CD14-positive monocyte (primary cell): ENCODE data around the gene AP1S1. TPM values are rescaled to one million over a fixed set of nuclear protein-coding genes. Genes with fewer than 3 reads are reported as not detected.
"Not testable (repeated sequence)": the region's sequence is repeated elsewhere in the genome, so short reads cannot be mapped to it uniquely, and the experiment has no call there.

Experiments used
- DNase-seq, 3 donors: peaks; one replicate each; pipeline ENCODE4 v3.0.0-alpha.2; 2011 to 2022
- H2AFZ ChIP-seq: 2 replicates; pipeline ENCODE4 v1.6.0; 2012; ENCODE audit warnings: mild to moderate bottlenecking, low read depth, low read length, inconsistent platforms; ENCODE audit not compliant: insufficient read depth, poor library complexity, severe bottlenecking
- H3K27ac ChIP-seq, 2 donors: 1 replicate in 1 of 2; 2 replicates in 1 of 2; pipeline ENCODE4 v1.5.1; 2012 to 2013; ENCODE audit warnings: low read length in 2 of 2, control low read depth in 1 of 2, inconsistent platforms in 1 of 2, low read depth in 1 of 2, mild to moderate bottlenecking in 1 of 2
- H3K27me3 ChIP-seq, 2 donors: one replicate each; pipeline versions ENCODE4 v1.6.0 to v1.6.1; 2011 to 2013; ENCODE audit warnings: low read length in 2 of 2; ENCODE audit not compliant: control insufficient read depth in 2 of 2, insufficient read depth in 2 of 2
- H3K36me3 ChIP-seq, 2 donors: replicated peaks in 1 of 2; 1 replicate in 1 of 2; 2 replicates in 1 of 2; pipeline versions ENCODE4 v1.5.1 to v1.6.1; 2012 to 2013; ENCODE audit warnings: low read length in 2 of 2, control low read depth in 1 of 2, inconsistent platforms in 1 of 2, mild to moderate bottlenecking in 1 of 2; ENCODE audit not compliant: insufficient read depth in 2 of 2, control insufficient read depth in 1 of 2
- H3K4me1 ChIP-seq, 2 donors: 1 replicate in 1 of 2; 2 replicates in 1 of 2; pipeline versions ENCODE4 v1.5.1 to v1.6.1; 2012 to 2013; ENCODE audit warnings: low read length in 2 of 2, control low read depth in 1 of 2, inconsistent platforms in 1 of 2, mild to moderate bottlenecking in 1 of 2, moderate library complexity in 1 of 2; ENCODE audit not compliant: insufficient read depth in 2 of 2, control insufficient read depth in 1 of 2
- H3K4me2 ChIP-seq: replicated peaks from 2 replicates; pipeline ENCODE3; 2012; ENCODE audit warnings: low read length, moderate library complexity, mild to moderate bottlenecking; ENCODE audit not compliant: poor library complexity, severe bottlenecking; ENCODE audit errors: extremely low read depth
- H3K4me3 ChIP-seq, 3 experiments: fragments of 200-600 bp in 1 of 3; sonication (generic) in 1 of 3; replicated peaks in 1 of 3; 1 replicate in 2 of 3; 2 replicates in 1 of 3; pipeline ENCODE4 v1.5.1; 2011 to 2013; ENCODE audit warnings: low read length in 3 of 3, mild to moderate bottlenecking in 3 of 3, control low read depth in 2 of 3, low read depth in 2 of 3, inconsistent platforms in 1 of 3, moderate library complexity in 1 of 3
- H3K79me2 ChIP-seq: 2 replicates; pipeline ENCODE4 v1.6.0; 2012; ENCODE audit warnings: mild to moderate bottlenecking, control low read depth, inconsistent platforms, low read length, moderate library complexity; ENCODE audit not compliant: insufficient read depth
- H3K9ac ChIP-seq: 2 replicates; pipeline ENCODE4 v1.6.0; 2017; ENCODE audit warnings: low read length, mild to moderate bottlenecking; ENCODE audit not compliant: insufficient read depth, poor library complexity, severe bottlenecking
- H3K9me3 ChIP-seq, 2 donors: replicated peaks in 1 of 2; 1 replicate in 1 of 2; 2 replicates in 1 of 2; pipeline versions ENCODE4 v1.5.1 to v1.6.1; 2012 to 2013; ENCODE audit warnings: low read length in 2 of 2, control low read depth in 1 of 2; ENCODE audit not compliant: control insufficient read depth in 1 of 2, insufficient read depth in 1 of 2
- H4K20me1 ChIP-seq: 2 replicates; pipeline ENCODE4 v1.6.0; 2012; ENCODE audit warnings: mild to moderate bottlenecking, low read length, control low read depth, moderate library complexity; ENCODE audit not compliant: insufficient read depth
- H3K27ac Mint-ChIP-seq, 7 donors: one replicate each; pipeline ENCODE4 v1.8.0; 2020; ENCODE audit warnings: mild to moderate bottlenecking in 7 of 7, mixed read lengths in 7 of 7, moderate library complexity in 6 of 7, inconsistent platforms in 2 of 7
- H3K27me3 Mint-ChIP-seq, 3 donors: one replicate each; pipeline ENCODE4 v1.8.0; 2021 to 2022; ENCODE audit warnings: low read depth in 3 of 3, mild to moderate bottlenecking in 3 of 3, mixed read lengths in 3 of 3, moderate library complexity in 3 of 3, inconsistent platforms in 1 of 3
- H3K36me3 Mint-ChIP-seq, 2 donors: one replicate each; pipeline ENCODE4 v1.8.0; 2020; ENCODE audit warnings: mixed read lengths in 2 of 2, inconsistent platforms in 1 of 2, mild to moderate bottlenecking in 1 of 2
- H3K4me1 Mint-ChIP-seq: one replicate; pipeline ENCODE4 v1.8.0; 2020; ENCODE audit warnings: mild to moderate bottlenecking, mixed read lengths
- H3K4me3 Mint-ChIP-seq, 2 donors: one replicate each; pipeline ENCODE4 v1.8.0; 2020; ENCODE audit warnings: mild to moderate bottlenecking in 2 of 2, mixed read lengths in 2 of 2, moderate library complexity in 1 of 2
- H3K9me3 Mint-ChIP-seq, 7 donors: one replicate each; pipeline ENCODE4 v1.8.0; 2020 to 2022; ENCODE audit warnings: mixed read lengths in 7 of 7, mild to moderate bottlenecking in 6 of 7, moderate library complexity in 6 of 7, inconsistent platforms in 2 of 7
- CTCF ChIP-seq: fragments of 200-600 bp; IDR thresholded peaks from one replicate; pipeline ENCODE4 v1.8.0; 2022; ENCODE audit warnings: antibody characterized with exemption, mild to moderate bottlenecking
- WGBS: methylation state at CpG from one replicate; pipeline ENCODE4 v1.1.5; 2013; ENCODE audit warnings: missing lambda C conversion rate; ENCODE audit not compliant: insufficient coverage; 5-methylcytosine and 5-hydroxymethylcytosine counted together
- intact Hi-C, 2 donors: fragments of 100-400 bp; cut with micrococcal nuclease; formaldehyde crosslinking; loops; one replicate each; pipeline versions ENCODE4 v1.15.0 to v1.15.1; 2023
- polyA plus RNA-seq, 3 donors: library from polyadenylated mRNA; depleted of rRNA in 1 of 3; unstranded in 2 of 3; stranded (reverse) in 1 of 3; fragments of 300-500 nt in 2 of 3; fragments of >200 nt in 1 of 3; fragmentation: Illumina TruSeq in 2 of 3; gene quantifications; 1 replicate in 2 of 3; 2 replicates in 1 of 3; pipeline ENCODE4 v1.2.3, GENCODE V29; 2012 to 2021

The AP1S1 gene
- polyA plus RNA-seq, 3 donors, result 10.1 to 21.3 (median 10.9) TPM

GRCh38 chr7:101201695-101202602 lies 47.7 kb downstream of the AP1S1 start:
- H3K27ac ChIP-seq, result no peak overlapping the region
- H3K27ac Mint-ChIP-seq, result no peak overlapping the region
- H3K9me3 Mint-ChIP-seq, result peaks cover 0 to 13% (median 7%) of the 10 kb centered on the region in 7 donors
- peak overlapping the region; percentile 24 for H3K4me2 ChIP-seq
- intact Hi-C loops, result no loop called here
- peaks cover 33 to 42% of the 10 kb centered on the region in 2 donors for H3K4me1 ChIP-seq
- no peak for TF ChIP-seq CTCF
- no peaks in the 10 kb centered on the region for H4K20me1 ChIP-seq
- 10% methylated on average over 70 of the region's 75 CpGs for WGBS
- peaks cover 10 to 46% of the 10 kb centered on the region in 2 donors for H3K27me3 ChIP-seq
- H3K9me3 ChIP-seq, result no peaks in the 10 kb centered on the region
- H2AFZ ChIP-seq, result peak overlapping the region; percentile 31
- peak overlapping the region in 1 of 3 experiments; percentile 28 for H3K4me3 ChIP-seq
- peaks cover 12 to 24% of the 10 kb centered on the region in 2 donors for H3K36me3 Mint-ChIP-seq
- no peaks in the 10 kb centered on the region for H3K79me2 ChIP-seq
- no peak for DNase-seq
- no peak overlapping the region for H3K9ac ChIP-seq
- peaks cover 30% of the 10 kb centered on the region for H3K4me1 Mint-ChIP-seq
- H3K36me3 ChIP-seq, result peaks cover 10% of the 10 kb centered on the region in 2 donors
- H3K4me3 Mint-ChIP-seq, result peak overlapping the region in 1 of 2 donors; percentile 87
- peaks cover 49 to 62% (median 50%) of the 10 kb centered on the region in 3 donors for H3K27me3 Mint-ChIP-seq

GRCh38 chr7:101202603-101202918 lies 48.3 kb downstream of the AP1S1 start:
- peak overlapping the region in 1 of 2 donors; percentile 70 for H3K4me3 Mint-ChIP-seq
- WGBS, result 93% methylated on average over 3 of the region's 5 CpGs
- TF ChIP-seq CTCF, result no peak
- no peak overlapping the region for H3K27ac ChIP-seq
- peaks cover 10 to 46% of the 10 kb centered on the region in 2 donors for H3K27me3 ChIP-seq
- no peak overlapping the region for H3K9ac ChIP-seq
- H3K4me2 ChIP-seq, result no peak overlapping the region
- H3K36me3 ChIP-seq, result peaks cover 15% of the 10 kb centered on the region in 2 donors
- intact Hi-C loops, result no loop called here
- no peak overlapping the region for H2AFZ ChIP-seq
- peaks cover 33 to 42% of the 10 kb centered on the region in 2 donors for H3K4me1 ChIP-seq
- H3K36me3 Mint-ChIP-seq, result peaks cover 16 to 31% of the 10 kb centered on the region in 2 donors
- H3K4me1 Mint-ChIP-seq, result peaks cover 30% of the 10 kb centered on the region
- H3K27ac Mint-ChIP-seq, result no peak overlapping the region
- H4K20me1 ChIP-seq, result no peaks in the 10 kb centered on the region
- H3K9me3 Mint-ChIP-seq, result peaks cover 0 to 13% (median 7%) of the 10 kb centered on the region in 7 donors
- H3K9me3 ChIP-seq, result no peaks in the 10 kb centered on the region
- H3K4me3 ChIP-seq, result no peak overlapping the region
- H3K27me3 Mint-ChIP-seq, result peaks cover 49 to 58% (median 50%) of the 10 kb centered on the region in 3 donors
- no peaks in the 10 kb centered on the region for H3K79me2 ChIP-seq
- no peak for DNase-seq

- H3K9me3 ChIP-seq, H3K4me2 ChIP-seq, intact Hi-C loops, H2AFZ ChIP-seq, H4K20me1 ChIP-seq, H3K79me2 ChIP-seq: not testable (repeated sequence)
- 62% methylated on average over 13 of the region's 22 CpGs for WGBS
- peak overlapping the region; percentile 8 for H3K9ac ChIP-seq
- peaks cover 33 to 42% of the 10 kb centered on the region in 2 donors for H3K4me1 ChIP-seq
- H3K36me3 Mint-ChIP-seq, result peaks cover 28 to 45% of the 10 kb centered on the region in 2 donors
- peak overlapping the region; percentile 35 to 61 for H3K27ac ChIP-seq
- peak overlapping the region in 1 of 2 donors; percentile 46 for H3K4me3 Mint-ChIP-seq
- peak; percentile 42 to 66 (median 63) for DNase-seq
- peak overlapping the region in 6 of 7 donors; percentile 13 to 69 (median 57) for H3K27ac Mint-ChIP-seq
- H3K9me3 Mint-ChIP-seq, result peaks cover 0 to 13% (median 7%) of the 10 kb centered on the region in 7 donors
- peaks cover 27% of the 10 kb centered on the region in 2 donors for H3K36me3 ChIP-seq
- peaks cover 10 to 40% of the 10 kb centered on the region in 2 donors for H3K27me3 ChIP-seq
- peaks cover 30% of the 10 kb centered on the region for H3K4me1 Mint-ChIP-seq
- peak overlapping the region in 1 of 3 experiments; percentile 28 for H3K4me3 ChIP-seq
- H3K27me3 Mint-ChIP-seq, result peaks cover 41 to 45% (median 45%) of the 10 kb centered on the region in 3 donors
These were observed 49.8 kb downstream of the AP1S1 start for GRCh38 chr7:101203740-101204738.
